Neural cell (in vitro differentiated cells): ENCODE results near the gene MAML3.

ENCODE experiments used
- CTCF ChIP-seq: fragments of 450-650 bp; IDR thresholded peaks from 2 replicates; pipeline ENCODE4 v1.5.1; 2014; ENCODE audit warnings: antibody characterized with exemption, mild to moderate bottlenecking, moderate library complexity; ENCODE audit not compliant: poor library complexity, severe bottlenecking
- EP300 ChIP-seq: fragments of 450-650 bp; conservative IDR thresholded peaks from 2 replicates; pipeline ENCODE4 v1.6.1; 2014; ENCODE audit warnings: antibody characterized with exemption, mild to moderate bottlenecking, moderate library complexity; ENCODE audit not compliant: poor library complexity, severe bottlenecking
- RAD21 ChIP-seq: fragments of 450-650 bp; conservative IDR thresholded peaks from 2 replicates; pipeline ENCODE4 v1.6.1; 2014; ENCODE audit warnings: antibody characterized with exemption, mild to moderate bottlenecking, moderate library complexity
- TAF1 ChIP-seq: IDR thresholded peaks from 2 replicates; pipeline ENCODE4 v1.6.1; 2012; ENCODE audit warnings: low read depth

- TF ChIP-seq CTCF (no peak), RAD21 (no peak), EP300 (no peak), TAF1 (no peak)
Observed at GRCh38 chr4:140137671-140138070, 16.3 kb downstream of the MAML3 start.
